Medulla oblongata (tissue), 1 donor: ENCODE results near the gene KSR2.
"Not testable (repeated sequence)": the region's sequence is repeated elsewhere in the genome, so short reads cannot be mapped to it uniquely, and the experiment has no call there.

Experiments used
- DNase-seq: peaks from one replicate; pipeline ENCODE4 v3.0.0-alpha.2; 2015; ENCODE audit errors: extremely low spot score

The KSR2 gene

GRCh38 chr12:117760990-117761389, 207.8 kb downstream of the KSR2 start:
- DNase-seq, result no peak

GRCh38 chr12:117750657-117751056, 218.1 kb downstream of the KSR2 start:
- no peak for DNase-seq

GRCh38 chr12:117749431-117749830, 219.4 kb downstream of the KSR2 start:
- no peak for DNase-seq

- DNase-seq, result not testable (repeated sequence)
Measured at GRCh38 chr12:117746358-117746757, 222.4 kb downstream of the KSR2 start.

- no peak for DNase-seq
Measured at GRCh38 chr12:117744418-117744817, 224.4 kb downstream of the KSR2 start.

GRCh38 chr12:117743761-117744160, 225.0 kb downstream of the KSR2 start:
- no peak for DNase-seq

GRCh38 chr12:117742721-117743120, 226.1 kb downstream of the KSR2 start:
- no peak for DNase-seq

- no peak for DNase-seq
Measured at GRCh38 chr12:117738233-117738632, 230.6 kb downstream of the KSR2 start.

- no peak for DNase-seq
Measured at GRCh38 chr12:117733549-117733805, 235.3 kb downstream of the KSR2 start.

- DNase-seq, result no peak
Measured at GRCh38 chr12:117732761-117733548, 235.8 kb downstream of the KSR2 start.

GRCh38 chr12:117731131-117731530, 237.7 kb downstream of the KSR2 start:
- not testable (repeated sequence) for DNase-seq

GRCh38 chr12:117727301-117727700, 241.5 kb downstream of the KSR2 start:
- DNase-seq, result no peak

GRCh38 chr12:117724543-117724942, 244.2 kb downstream of the KSR2 start:
- DNase-seq, result no peak

GRCh38 chr12:117718559-117718958, 250.2 kb downstream of the KSR2 start:
- peak; percentile 49 for DNase-seq

- peak; percentile 22 for DNase-seq
Measured at GRCh38 chr12:117718141-117718540, 250.6 kb downstream of the KSR2 start.

GRCh38 chr12:117714203-117714602, 254.6 kb downstream of the KSR2 start:
- no peak for DNase-seq

GRCh38 chr12:117710121-117710520, 258.7 kb downstream of the KSR2 start:
- no peak for DNase-seq

- DNase-seq, result no peak
Measured at GRCh38 chr12:117707861-117708260, 260.9 kb downstream of the KSR2 start.

GRCh38 chr12:117703584-117703983, 265.2 kb downstream of the KSR2 start:
- DNase-seq, result no peak

- no peak for DNase-seq
Measured at GRCh38 chr12:117702741-117703140, 266.0 kb downstream of the KSR2 start.

GRCh38 chr12:117699575-117699974, 269.2 kb downstream of the KSR2 start:
- no peak for DNase-seq

GRCh38 chr12:117699118-117699517, 269.7 kb downstream of the KSR2 start:
- DNase-seq, result no peak

- no peak for DNase-seq
Measured at GRCh38 chr12:117695956-117696355, 272.8 kb downstream of the KSR2 start.

- DNase-seq, result no peak
Measured at GRCh38 chr12:117692512-117692911, 276.3 kb downstream of the KSR2 start.
